A549 (cell line): ENCODE data around the gene PGS1. TPM values are rescaled to one million over a fixed set of nuclear protein-coding genes. Genes with fewer than 3 reads are reported as not detected.
A peak's percentile ranks its signal among the peaks of the same experiment; 100 is the strongest.

Experiments
- ATAC-seq, 2 experiments: fragments of 200-7000 bp in 1 of 2; fragments of >200 bp in 1 of 2; cut with Nextera tagmentation in 1 of 2; cut with Tn5 transposase in 1 of 2; 3 replicates each; pipeline versions ENCODE4 v1.8.0 to v1.9.1; 2018 to 2020; ENCODE audit warnings: mild to moderate bottlenecking in 1 of 2, moderate library complexity in 1 of 2
- CTCF ChIA-PET: fragments of 300-600 bp; sonication (Branson Sonifier 250); formaldehyde crosslinking; extraction: SDS; loops from one replicate; lab custom pipeline; 2021; ENCODE audit warnings: antibody characterized with exemption, inconsistent platforms; lab: Yijun Ruan, JAX
- POLR2A ChIA-PET: fragments of 350-600 bp; formaldehyde crosslinking; extraction: SDS; loops from one replicate; lab custom pipeline; 2021; ENCODE audit warnings: antibody characterized with exemption, inconsistent platforms; lab: Yijun Ruan, JAX
- DNase-seq, 2 experiments: peaks; one replicate each; pipeline versions ENCODE4 v3.0.0 to v3.0.0-alpha.2; 2011 to 2016; ENCODE audit warnings: low read depth in 1 of 2, low spot score in 1 of 2
- FAIRE-seq: peaks from 2 replicates; lab custom pipeline; 2011; peaks lifted over from hg19 to GRCh38; lab: Jason Lieb, UNC
- H3K27ac ChIP-seq, 2 experiments: fragments of >200 bp; sonication (Bioruptor Twin); formaldehyde crosslinking; 3 replicates each; pipeline ENCODE4 v1.5.1; 2016 to 2017
- H3K4me1 ChIP-seq: fragments of >200 bp; sonication (Bioruptor Twin); formaldehyde crosslinking; 3 replicates; pipeline ENCODE4 v1.6.1; 2016
- H3K4me2 ChIP-seq: fragments of >200 bp; sonication (Bioruptor Twin); formaldehyde crosslinking; 3 replicates; pipeline ENCODE4 v1.6.1; 2016
- H3K4me3 ChIP-seq: fragments of >200 bp; sonication (Bioruptor Twin); formaldehyde crosslinking; 3 replicates; pipeline ENCODE4 v1.5.1; 2016
- H3K9me3 ChIP-seq: fragments of >200 bp; sonication (Bioruptor Twin); formaldehyde crosslinking; 3 replicates; pipeline ENCODE4 v1.6.1; 2016
- CEBPB ChIP-seq, 2 experiments: fragments of >200 bp in 1 of 2; sonication (Bioruptor Twin) in 1 of 2; formaldehyde crosslinking in 1 of 2; IDR thresholded peaks; 2 replicates each; pipeline ENCODE4 v1.6.1; 2012 to 2016
- EP300 ChIP-seq, 2 experiments: fragments of >200 bp; sonication (Bioruptor Twin); formaldehyde crosslinking; IDR thresholded peaks; 2 replicates in 1 of 2; 3 replicates in 1 of 2; pipeline ENCODE4 v1.6.1; 2016 to 2017
- FOSB ChIP-seq: fragments of 250-450 bp; sonication (Bioruptor Pico); IDR thresholded peaks from 2 replicates; pipeline ENCODE4 v1.5.0; 2020; ENCODE audit warnings: mild to moderate bottlenecking, moderate library complexity
- FOXS1 ChIP-seq: fragments of 250-450 bp; sonication (Bioruptor Pico); IDR thresholded peaks from 2 replicates; pipeline ENCODE4 v1.5.0; 2020; ENCODE audit warnings: mild to moderate bottlenecking, moderate library complexity
- HEYL ChIP-seq: fragments of 250-450 bp; sonication (Bioruptor Pico); IDR thresholded peaks from 2 replicates; pipeline ENCODE4 v1.8.0; 2021; ENCODE audit warnings: mild to moderate bottlenecking, moderate library complexity
- NPAS2 ChIP-seq: fragments of 250-450 bp; sonication (Bioruptor Pico); IDR thresholded peaks from 2 replicates; pipeline ENCODE4 v1.8.0; 2022; ENCODE audit warnings: mild to moderate bottlenecking, moderate library complexity, borderline replicate concordance
- PHF8 ChIP-seq: fragments of 200-600 bp; sonication (generic); IDR thresholded peaks from 2 replicates; pipeline ENCODE4 v1.6.1; 2016; ENCODE audit warnings: low read depth, mild to moderate bottlenecking, antibody characterized with exemption, moderate library complexity, borderline replicate concordance
- POLR2AphosphoS2 ChIP-seq: conservative IDR thresholded peaks from 2 replicates; pipeline ENCODE4 v1.6.1; 2012; ENCODE audit warnings: low read length, improper control_type of control experiment, inconsistent platforms
- SMC3 ChIP-seq: fragments of >200 bp; sonication (Bioruptor Twin); formaldehyde crosslinking; IDR thresholded peaks from 3 replicates; pipeline ENCODE4 v1.6.1; 2018; ENCODE audit warnings: inconsistent platforms
- TFCP2L1 ChIP-seq: fragments of 250-450 bp; sonication (Bioruptor Pico); IDR thresholded peaks from 2 replicates; pipeline ENCODE4 v1.5.0; 2021; ENCODE audit warnings: mild to moderate bottlenecking
- TP53 ChIP-seq: fragments of 250-450 bp; sonication (Bioruptor Pico); IDR thresholded peaks from 2 replicates; pipeline ENCODE4 v1.5.0; 2021; ENCODE audit warnings: mild to moderate bottlenecking, moderate library complexity
- ZSCAN20 ChIP-seq: fragments of 250-450 bp; sonication (Bioruptor Pico); IDR thresholded peaks from 2 replicates; pipeline ENCODE4 v1.8.0; 2022; ENCODE audit warnings: mild to moderate bottlenecking, moderate library complexity
- WGBS: methylation state at CpG from one replicate; pipeline ENCODE4 v1.1.6; 2017; ENCODE audit errors: missing lambda C conversion rate; 5-methylcytosine and 5-hydroxymethylcytosine counted together
- polyA plus RNA-seq, 4 experiments: library from polyadenylated mRNA; depleted of rRNA in 3 of 4; stranded (reverse); fragments of >200 nt; fragmentation: RNase III in 1 of 4; extraction: RNeasy Plus Mini Kit Qiagen cat#74134 plus additional on column Dnase treatment in 1 of 4; gene quantifications; 2 replicates in 3 of 4; 3 replicates in 1 of 4; pipeline ENCODE4 v1.2.3, GENCODE V29; 2011 to 2017
- TF ChIP-seq, protein P1 (sequence below): IDR thresholded peaks from 2 replicates; pipeline ENCODE4 v1.6.1; 2012; ENCODE audit warnings: low read depth, borderline replicate concordance
- TF ChIP-seq, protein P2 (sequence below): IDR thresholded peaks from 2 replicates; pipeline ENCODE4 v1.6.1; 2012
- TF ChIP-seq, protein P3 (sequence below): fragments of >200 bp; sonication (Bioruptor Twin); formaldehyde crosslinking; IDR thresholded peaks from 3 replicates; pipeline ENCODE4 v1.5.1; 2016
- TF ChIP-seq, protein P4 (sequence below): fragments of 250-450 bp; sonication (Bioruptor Pico); IDR thresholded peaks from 2 replicates; pipeline ENCODE4 v1.5.0; 2021; ENCODE audit warnings: mild to moderate bottlenecking, moderate library complexity, borderline replicate concordance
- TF ChIP-seq, protein P5 (sequence below): fragments of >200 bp; sonication (Bioruptor Twin); formaldehyde crosslinking; IDR thresholded peaks from 3 replicates; pipeline ENCODE4 v1.6.1; 2016
- TF ChIP-seq, protein P6 (sequence below): fragments of 150-350 bp; IDR thresholded peaks from 2 replicates; pipeline ENCODE4 v1.6.1; 2014; ENCODE audit warnings: low read depth, mild to moderate bottlenecking, low read length

PGS1 gene
- polyA plus RNA-seq, 2 of the 4 experiments (the other 2 are of a cell fraction), result 23.7 to 29.5 TPM

DNA sequence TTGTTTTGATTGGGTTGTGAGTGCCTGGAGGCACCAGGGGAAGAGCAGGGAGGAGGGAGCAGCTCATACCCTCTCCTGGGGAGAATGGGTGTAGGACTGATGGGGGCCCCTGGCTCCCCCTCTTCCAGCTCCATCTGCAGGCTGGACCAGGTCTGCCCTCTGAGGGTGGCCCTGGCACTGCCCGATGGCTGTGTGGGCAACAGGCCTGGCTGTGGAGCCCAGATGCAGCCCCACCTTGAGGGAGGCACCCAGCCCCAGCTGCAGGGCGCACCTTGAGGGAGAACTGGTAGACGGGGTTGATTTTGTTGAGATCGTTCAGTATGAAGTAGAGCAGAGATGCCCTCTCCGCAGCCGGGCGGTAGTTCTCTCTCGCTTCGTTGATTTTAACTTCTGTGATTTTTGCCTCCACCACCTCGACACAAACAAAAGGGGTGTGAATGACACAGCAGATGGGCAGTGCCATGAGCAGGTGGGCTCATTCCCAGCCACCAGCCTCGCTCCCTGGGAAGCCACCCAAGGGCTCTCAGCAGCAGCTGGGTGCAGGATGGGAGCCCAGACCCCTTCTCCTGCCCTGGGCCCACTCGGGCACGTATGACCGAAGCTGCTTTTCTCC is 71.6 kb downstream of the PGS1 start:
- TF ChIP-seq, protein P1, sequence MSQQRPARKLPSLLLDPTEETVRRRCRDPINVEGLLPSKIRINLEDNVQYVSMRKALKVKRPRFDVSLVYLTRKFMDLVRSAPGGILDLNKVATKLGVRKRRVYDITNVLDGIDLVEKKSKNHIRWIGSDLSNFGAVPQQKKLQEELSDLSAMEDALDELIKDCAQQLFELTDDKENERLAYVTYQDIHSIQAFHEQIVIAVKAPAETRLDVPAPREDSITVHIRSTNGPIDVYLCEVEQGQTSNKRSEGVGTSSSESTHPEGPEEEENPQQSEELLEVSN, result no peak
- TF ChIP-seq POLR2AphosphoS2 (no peak), PHF8 (no peak), FOSB (CRISPR knock-in tag) (no peak), ZSCAN20 (CRISPR knock-in tag) (no peak), EP300 (IDR thresholded peaks at IDR 0.05) (no peak), FOXS1 (CRISPR knock-in tag) (no peak), TFCP2L1 (CRISPR knock-in tag) (no peak), CEBPB (IDR thresholded peaks at IDR 0.05) (no peak), SMC3 (no peak), HEYL (CRISPR knock-in tag) (no peak), TP53 (CRISPR knock-in tag) (no peak)
- TF ChIP-seq, protein P2, sequence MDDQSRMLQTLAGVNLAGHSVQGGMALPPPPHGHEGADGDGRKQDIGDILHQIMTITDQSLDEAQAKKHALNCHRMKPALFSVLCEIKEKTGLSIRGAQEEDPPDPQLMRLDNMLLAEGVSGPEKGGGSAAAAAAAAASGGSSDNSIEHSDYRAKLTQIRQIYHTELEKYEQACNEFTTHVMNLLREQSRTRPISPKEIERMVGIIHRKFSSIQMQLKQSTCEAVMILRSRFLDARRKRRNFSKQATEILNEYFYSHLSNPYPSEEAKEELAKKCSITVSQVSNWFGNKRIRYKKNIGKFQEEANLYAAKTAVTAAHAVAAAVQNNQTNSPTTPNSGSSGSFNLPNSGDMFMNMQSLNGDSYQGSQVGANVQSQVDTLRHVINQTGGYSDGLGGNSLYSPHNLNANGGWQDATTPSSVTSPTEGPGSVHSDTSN, result no peak
- TF ChIP-seq, protein P3, sequence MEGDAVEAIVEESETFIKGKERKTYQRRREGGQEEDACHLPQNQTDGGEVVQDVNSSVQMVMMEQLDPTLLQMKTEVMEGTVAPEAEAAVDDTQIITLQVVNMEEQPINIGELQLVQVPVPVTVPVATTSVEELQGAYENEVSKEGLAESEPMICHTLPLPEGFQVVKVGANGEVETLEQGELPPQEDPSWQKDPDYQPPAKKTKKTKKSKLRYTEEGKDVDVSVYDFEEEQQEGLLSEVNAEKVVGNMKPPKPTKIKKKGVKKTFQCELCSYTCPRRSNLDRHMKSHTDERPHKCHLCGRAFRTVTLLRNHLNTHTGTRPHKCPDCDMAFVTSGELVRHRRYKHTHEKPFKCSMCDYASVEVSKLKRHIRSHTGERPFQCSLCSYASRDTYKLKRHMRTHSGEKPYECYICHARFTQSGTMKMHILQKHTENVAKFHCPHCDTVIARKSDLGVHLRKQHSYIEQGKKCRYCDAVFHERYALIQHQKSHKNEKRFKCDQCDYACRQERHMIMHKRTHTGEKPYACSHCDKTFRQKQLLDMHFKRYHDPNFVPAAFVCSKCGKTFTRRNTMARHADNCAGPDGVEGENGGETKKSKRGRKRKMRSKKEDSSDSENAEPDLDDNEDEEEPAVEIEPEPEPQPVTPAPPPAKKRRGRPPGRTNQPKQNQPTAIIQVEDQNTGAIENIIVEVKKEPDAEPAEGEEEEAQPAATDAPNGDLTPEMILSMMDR, result no peak
- TF ChIP-seq, protein P4, sequence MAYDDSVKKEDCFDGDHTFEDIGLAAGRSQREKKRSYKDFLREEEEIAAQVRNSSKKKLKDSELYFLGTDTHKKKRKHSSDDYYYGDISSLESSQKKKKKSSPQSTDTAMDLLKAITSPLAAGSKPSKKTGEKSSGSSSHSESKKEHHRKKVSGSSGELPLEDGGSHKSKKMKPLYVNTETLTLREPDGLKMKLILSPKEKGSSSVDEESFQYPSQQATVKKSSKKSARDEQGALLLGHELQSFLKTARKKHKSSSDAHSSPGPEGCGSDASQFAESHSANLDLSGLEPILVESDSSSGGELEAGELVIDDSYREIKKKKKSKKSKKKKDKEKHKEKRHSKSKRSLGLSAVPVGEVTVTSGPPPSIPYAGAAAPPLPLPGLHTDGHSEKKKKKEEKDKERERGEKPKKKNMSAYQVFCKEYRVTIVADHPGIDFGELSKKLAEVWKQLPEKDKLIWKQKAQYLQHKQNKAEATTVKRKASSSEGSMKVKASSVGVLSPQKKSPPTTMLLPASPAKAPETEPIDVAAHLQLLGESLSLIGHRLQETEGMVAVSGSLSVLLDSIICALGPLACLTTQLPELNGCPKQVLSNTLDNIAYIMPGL, result no peak
- TF ChIP-seq, protein P5, sequence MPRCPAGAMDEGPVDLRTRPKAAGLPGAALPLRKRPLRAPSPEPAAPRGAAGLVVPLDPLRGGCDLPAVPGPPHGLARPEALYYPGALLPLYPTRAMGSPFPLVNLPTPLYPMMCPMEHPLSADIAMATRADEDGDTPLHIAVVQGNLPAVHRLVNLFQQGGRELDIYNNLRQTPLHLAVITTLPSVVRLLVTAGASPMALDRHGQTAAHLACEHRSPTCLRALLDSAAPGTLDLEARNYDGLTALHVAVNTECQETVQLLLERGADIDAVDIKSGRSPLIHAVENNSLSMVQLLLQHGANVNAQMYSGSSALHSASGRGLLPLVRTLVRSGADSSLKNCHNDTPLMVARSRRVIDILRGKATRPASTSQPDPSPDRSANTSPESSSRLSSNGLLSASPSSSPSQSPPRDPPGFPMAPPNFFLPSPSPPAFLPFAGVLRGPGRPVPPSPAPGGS, result no peak
- Histone ChIP-seq H3K4me3 (no peak overlapping the region), H3K4me2 (no peak overlapping the region), H3K4me1 (no peaks in the 10 kb centered on the region), H3K27ac (no peak overlapping the region), H3K9me3 (no peaks in the 10 kb centered on the region)
- 92% methylated on average over 13 of the region's 14 CpGs for WGBS
- ATAC-seq, result no peak
- no peak for FAIRE-seq
- no peak for DNase-seq
- CTCF ChIA-PET, result interaction anchor here (0.6 to 1.6 kb wide), 8 partner anchors 8 to 294 kb away, joined by 3 to 6 read pairs (median 3); no protein-coding TSS in a partner anchor
- POLR2A ChIA-PET, result no interaction called here

DNA sequence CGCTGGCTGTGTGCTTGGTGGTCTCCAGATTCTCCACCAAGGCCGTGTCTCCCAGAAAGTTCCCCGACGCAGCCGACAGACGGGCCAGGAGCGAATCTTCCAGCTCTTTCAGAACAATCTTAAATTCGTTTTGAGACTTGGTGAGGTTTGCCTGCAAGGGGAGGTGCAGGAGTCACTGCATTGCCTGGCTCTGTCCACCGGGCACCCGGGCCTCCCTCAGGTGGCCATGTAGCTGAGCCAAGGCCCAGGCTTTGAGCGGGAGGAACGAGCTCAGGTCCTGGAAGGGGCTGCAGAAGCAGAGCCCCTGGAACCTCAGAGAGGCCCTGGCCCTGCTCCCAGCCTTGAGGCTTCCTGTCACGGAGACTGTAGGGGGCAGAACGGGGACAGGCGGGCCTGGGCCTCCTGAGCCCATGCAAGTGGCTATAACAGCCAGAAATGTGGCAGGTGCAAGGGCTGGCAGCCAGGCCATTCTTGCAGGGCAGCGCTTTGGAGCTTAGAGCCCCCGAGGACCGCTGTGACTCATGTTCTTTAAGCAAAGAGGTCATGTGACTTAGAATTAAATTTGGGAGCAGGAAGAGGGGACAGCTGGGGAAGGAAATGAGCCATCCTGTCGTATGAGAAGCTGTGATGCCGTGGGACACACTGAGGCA is 72.4 kb downstream of the PGS1 start:
- 73% methylated on average over 20 of the region's 20 CpGs for WGBS

More for the DNA sequence above, 72.4 kb downstream of the PGS1 start:
- no peaks in the 10 kb centered on the region for H3K9me3 ChIP-seq
- H3K4me3 ChIP-seq, result no peak overlapping the region
- no peak for DNase-seq
- no peak for FAIRE-seq
- H3K4me2 ChIP-seq, result no peak overlapping the region
- ATAC-seq, result peak; percentile 7 to 16; a peak in 2 of 6 replicates
- no peaks in the 10 kb centered on the region for H3K4me1 ChIP-seq
- ChIA-PET CTCF (interaction anchor here (0.6 to 1.8 kb wide), 9 partner anchors 8 to 294 kb away, joined by 3 to 6 read pairs (median 3); no protein-coding TSS in a partner anchor), POLR2A (no interaction called here)
- TF ChIP-seq, protein P6, sequence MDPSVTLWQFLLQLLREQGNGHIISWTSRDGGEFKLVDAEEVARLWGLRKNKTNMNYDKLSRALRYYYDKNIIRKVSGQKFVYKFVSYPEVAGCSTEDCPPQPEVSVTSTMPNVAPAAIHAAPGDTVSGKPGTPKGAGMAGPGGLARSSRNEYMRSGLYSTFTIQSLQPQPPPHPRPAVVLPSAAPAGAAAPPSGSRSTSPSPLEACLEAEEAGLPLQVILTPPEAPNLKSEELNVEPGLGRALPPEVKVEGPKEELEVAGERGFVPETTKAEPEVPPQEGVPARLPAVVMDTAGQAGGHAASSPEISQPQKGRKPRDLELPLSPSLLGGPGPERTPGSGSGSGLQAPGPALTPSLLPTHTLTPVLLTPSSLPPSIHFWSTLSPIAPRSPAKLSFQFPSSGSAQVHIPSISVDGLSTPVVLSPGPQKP, result no peak
- no peak for TF ChIP-seq NPAS2 (CRISPR knock-in tag)
- H3K27ac ChIP-seq, result no peak overlapping the region
